Stimulated activated CD4-positive, alpha-beta T cell treated with anti-CD3 and anti-CD28 coated beads, Interleukin-2, amount 100 ng/mL, for 48 hours (primary cell): Measurements from ENCODE around the gene CYP27A1.

Source experiments
- DNase-seq, 2 donors: peaks; one replicate each; pipeline ENCODE4 v3.0.0-alpha.2; 2020

The CYP27A1 gene

DNA sequence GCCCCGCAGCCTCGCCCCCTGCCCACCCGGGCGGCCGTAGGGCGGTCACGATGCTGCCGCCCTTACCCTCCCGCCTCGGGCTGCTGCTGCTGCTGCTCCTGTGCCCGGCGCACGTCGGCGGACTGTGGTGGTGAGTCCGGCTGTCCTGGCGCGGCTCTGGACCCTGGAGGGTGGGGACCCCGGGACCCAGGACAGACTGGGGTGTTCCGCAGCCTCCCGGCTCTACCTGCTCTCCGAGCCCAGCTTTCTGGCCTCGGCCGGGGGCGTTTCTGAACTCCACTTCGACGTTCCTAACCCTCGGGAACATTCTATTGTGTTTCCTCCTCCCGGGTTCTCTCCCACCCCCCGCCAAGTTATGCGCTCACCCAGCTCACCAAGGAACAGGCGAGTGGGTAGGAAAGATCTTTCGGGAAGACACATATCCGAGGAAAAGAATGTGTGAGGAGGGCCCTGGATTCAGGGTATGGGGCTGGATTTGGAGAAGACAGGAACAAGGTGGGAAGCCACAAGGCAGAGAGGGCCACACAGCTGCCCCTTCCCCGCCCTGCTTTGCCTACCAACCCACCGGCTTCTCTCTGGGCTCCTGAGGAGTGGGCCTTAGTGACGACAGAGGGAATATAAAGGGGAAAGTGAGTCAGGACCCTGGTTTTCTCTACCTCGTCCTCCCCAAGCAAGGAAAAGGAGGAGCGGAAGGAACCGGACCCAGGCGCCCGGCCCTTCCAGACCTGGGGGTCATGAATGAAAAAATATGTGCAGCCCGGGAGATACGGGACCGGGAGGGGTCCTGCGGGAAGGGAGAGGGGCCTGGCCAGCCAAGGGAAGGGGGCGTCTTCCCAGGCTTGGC is 78.3 kb downstream of the CYP27A1 start:
- no peak for DNase-seq

DNA sequence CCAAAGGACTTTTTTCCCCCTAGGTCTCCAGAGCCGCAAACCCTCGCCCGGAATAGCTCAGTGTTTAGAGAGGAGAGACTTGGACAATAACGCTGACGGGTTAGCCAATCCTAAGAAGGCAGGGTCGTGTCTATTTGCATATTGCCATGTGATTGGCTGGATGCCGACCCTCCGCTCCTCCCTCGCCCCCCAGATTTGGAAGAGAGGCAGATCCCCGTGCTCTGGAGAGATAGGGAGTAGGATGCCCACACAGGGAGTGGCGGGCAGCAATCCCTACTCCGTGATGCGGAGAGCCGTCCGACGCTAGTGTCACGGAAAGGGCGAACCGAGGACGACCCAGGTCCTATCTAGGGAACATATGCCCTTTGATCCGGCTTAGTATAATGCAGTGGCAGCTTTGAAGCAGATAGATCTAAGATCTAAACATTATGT is 79.0 kb downstream of the CYP27A1 start:
- no peak for DNase-seq

DNA sequence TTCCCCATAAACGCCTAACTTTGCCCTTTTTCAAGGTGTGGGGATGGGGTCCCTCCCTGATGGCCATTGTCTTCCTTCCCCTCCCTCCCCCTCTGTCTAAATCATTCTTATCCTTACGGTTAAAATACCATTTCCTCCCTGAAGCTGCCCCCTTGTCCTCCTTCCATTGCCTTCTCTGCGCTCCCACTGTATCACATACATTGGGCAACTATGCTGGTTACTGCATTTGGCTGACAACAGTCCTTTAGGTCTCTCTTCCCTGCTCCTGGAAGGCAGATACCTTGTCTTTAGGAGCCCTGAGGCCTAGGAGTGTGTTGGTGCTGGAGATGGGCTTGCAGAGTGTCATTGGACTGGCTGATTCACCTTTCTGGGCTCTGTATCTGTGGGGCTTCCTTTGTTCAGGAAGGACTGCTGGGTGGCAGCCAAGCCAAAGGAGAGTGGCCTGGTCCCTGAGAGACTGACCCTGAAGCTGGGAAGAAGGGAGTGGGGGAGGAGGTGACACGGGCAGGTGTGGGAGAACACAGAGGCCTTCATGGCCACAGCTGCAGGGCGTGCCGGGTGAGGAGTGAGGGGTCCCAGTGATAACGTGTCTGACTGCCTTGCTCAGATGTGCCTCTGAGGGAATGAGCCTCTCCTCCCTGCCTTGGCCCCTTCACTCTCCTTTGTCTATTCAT is 79.8 kb downstream of the CYP27A1 start:
- no peak for DNase-seq

DNA sequence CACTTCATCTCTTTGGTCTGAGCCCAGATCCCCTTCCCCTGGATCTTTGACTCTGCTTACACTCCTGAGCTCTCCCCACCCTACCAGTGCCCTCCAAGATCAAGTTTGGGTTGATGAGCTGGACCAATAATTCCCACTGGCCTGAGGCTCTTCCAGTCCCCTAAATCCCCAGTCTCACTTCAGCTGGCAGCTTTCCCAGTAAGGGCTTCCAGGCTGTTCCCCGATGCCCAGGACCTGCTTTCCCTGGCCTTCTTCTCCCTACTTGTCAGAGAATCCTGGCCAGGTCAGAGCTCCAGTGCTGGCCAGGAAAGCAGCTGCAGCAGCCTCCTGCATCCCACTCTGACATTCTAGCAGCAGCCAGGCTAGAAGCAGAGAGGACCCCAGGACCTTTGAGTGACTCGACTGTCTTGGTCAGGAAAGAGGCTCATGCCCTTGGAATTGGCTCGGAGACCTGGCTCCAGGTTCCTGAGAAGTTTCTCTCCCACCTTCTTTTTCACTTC is 81.1 kb downstream of the CYP27A1 start:
- no peak for DNase-seq
